ENCODE results near the gene BRI3. TPM values are rescaled to one million over a fixed set of nuclear protein-coding genes. Genes with fewer than 3 reads are reported as not detected.

Gene BRI3
- total and polyA plus RNA-seq, 2 of the 4 experiments (the other 2 are of a cell fraction) = 24.7 to 68.3 TPM

DNA sequence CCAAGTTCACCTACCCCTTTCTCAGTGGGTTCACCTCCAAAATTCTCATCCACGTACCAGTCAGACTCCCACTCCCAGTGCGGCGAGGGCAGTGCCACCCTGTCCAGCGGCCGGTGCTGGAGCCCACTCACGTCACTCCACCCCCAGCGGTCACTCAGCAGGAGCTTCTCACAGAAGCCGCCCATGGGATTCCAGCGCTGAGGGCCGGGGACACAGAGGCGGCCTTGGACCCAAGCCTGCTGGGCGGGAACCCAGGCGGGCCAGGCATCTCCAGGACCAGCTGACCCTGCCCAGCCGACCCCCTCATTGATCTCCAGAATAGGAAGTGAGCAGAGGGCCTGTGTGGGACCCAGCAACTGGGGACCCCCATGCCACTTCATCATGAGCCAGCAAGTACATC is 36.6 kb upstream of the BRI3 start:
- Histone ChIP-seq H3K56ac (ENCODE audit: extremely low read depth, insufficient read depth, low read length) (no peak overlapping the region), H2BK5ac (ENCODE audit: low read depth, low read length, poor library complexity, severe bottlenecking) (no peak overlapping the region), H2AK5ac (ENCODE audit: low read depth, low read length) (no peak overlapping the region), H3K23ac (ENCODE audit: low read depth, low read length) (no peak overlapping the region), H4K91ac (ENCODE audit: insufficient read depth, low read depth, low read length) (no peak overlapping the region), H3K14ac (replicated peaks; ENCODE audit: low read depth, low read length) (no peak overlapping the region), H4K20me1 (ENCODE audit: insufficient read depth, low read length) (no peaks in the 10 kb centered on the region), H4K5ac (ENCODE audit: low read depth, low read length) (no peak overlapping the region), H3K36me3 (ENCODE audit: control insufficient read depth, insufficient read depth, low read length) (peaks cover 17% of the 10 kb centered on the region), H3K4ac (ENCODE audit: low read depth, low read length) (no peak overlapping the region), H3K4me3 (ENCODE audit: insufficient read depth, low read depth, low read length) (no peak overlapping the region), H3K9ac (ENCODE audit: low read depth, low read length) (no peak overlapping the region), H2BK15ac (ENCODE audit: low read depth, low read length) (no peak overlapping the region), H2AFZ (replicated peaks; ENCODE audit: low read length, poor library complexity) (no peak overlapping the region), H3K27ac (ENCODE audit: insufficient read depth, low read length) (no peak overlapping the region), H3K4me1 (ENCODE audit: control insufficient read depth, insufficient read depth, low read length) (no peaks in the 10 kb centered on the region), H4K8ac (ENCODE audit: low read depth in 2 of 2, low read length in 2 of 2) (no peak overlapping the region), H3K4me2 (ENCODE audit: low read depth, low read length) (no peak overlapping the region), H3K18ac (ENCODE audit: low read depth, low read length) (no peak overlapping the region), H3K9me1 (ENCODE audit: insufficient read depth, low read length) (0 out of 2 replicates have a peak, but pooled peaks cover 2% of the 10 kb centered on the region), H2AK9ac (replicated peaks; ENCODE audit: low read depth, low read length, poor library complexity) (no peak overlapping the region), H2BK120ac (ENCODE audit: low read depth, low read length) (no peak overlapping the region), H3K79me1 (ENCODE audit: low read depth in 1 of 2, low read length in 2 of 2) (peaks cover 5 to 8% of the 10 kb centered on the region in 2 experiments; a peak in 3 of 4 replicates), H3K27me3 (ENCODE audit: control insufficient read depth, insufficient read depth, low read length) (no peaks in the 10 kb centered on the region), H2BK20ac (ENCODE audit: low read depth, low read length) (no peak overlapping the region), H3K9me3 (ENCODE audit: control insufficient read depth, insufficient read depth, low read length) (no peaks in the 10 kb centered on the region)
- 94% methylated on average over 6 of the region's 14 CpGs; no CpG with 5 or more reads in 1 of the 2 experiments for WGBS, 2 experiments (ENCODE audit: extremely low coverage in 2 of 2, insufficient read length in 1 of 2)
- TF ChIP-seq RFX5 (IDR thresholded peaks at IDR 0.05; ENCODE audit: low read depth, low read length) = no peak
- TF ChIP-seq, protein P1, sequence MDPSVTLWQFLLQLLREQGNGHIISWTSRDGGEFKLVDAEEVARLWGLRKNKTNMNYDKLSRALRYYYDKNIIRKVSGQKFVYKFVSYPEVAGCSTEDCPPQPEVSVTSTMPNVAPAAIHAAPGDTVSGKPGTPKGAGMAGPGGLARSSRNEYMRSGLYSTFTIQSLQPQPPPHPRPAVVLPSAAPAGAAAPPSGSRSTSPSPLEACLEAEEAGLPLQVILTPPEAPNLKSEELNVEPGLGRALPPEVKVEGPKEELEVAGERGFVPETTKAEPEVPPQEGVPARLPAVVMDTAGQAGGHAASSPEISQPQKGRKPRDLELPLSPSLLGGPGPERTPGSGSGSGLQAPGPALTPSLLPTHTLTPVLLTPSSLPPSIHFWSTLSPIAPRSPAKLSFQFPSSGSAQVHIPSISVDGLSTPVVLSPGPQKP (IDR thresholded peaks at IDR 0.05; ENCODE audit: borderline replicate concordance, low read depth, low read length) = no peak
- TF ChIP-seq CHD1 (IDR thresholded peaks at IDR 0.05; ENCODE audit: low read depth, low read length) = no peak
- no peak for TF ChIP-seq MAFK (IDR thresholded peaks at IDR 0.05; ENCODE audit: low read depth, low read length)
- TF ChIP-seq CEBPB (IDR thresholded peaks at IDR 0.05; ENCODE audit: low read depth, low read length) = no peak
- TF ChIP-seq FOS (IDR thresholded peaks at IDR 0.05; ENCODE audit: low read depth, low read length) = no peak
- TF ChIP-seq, protein P2, sequence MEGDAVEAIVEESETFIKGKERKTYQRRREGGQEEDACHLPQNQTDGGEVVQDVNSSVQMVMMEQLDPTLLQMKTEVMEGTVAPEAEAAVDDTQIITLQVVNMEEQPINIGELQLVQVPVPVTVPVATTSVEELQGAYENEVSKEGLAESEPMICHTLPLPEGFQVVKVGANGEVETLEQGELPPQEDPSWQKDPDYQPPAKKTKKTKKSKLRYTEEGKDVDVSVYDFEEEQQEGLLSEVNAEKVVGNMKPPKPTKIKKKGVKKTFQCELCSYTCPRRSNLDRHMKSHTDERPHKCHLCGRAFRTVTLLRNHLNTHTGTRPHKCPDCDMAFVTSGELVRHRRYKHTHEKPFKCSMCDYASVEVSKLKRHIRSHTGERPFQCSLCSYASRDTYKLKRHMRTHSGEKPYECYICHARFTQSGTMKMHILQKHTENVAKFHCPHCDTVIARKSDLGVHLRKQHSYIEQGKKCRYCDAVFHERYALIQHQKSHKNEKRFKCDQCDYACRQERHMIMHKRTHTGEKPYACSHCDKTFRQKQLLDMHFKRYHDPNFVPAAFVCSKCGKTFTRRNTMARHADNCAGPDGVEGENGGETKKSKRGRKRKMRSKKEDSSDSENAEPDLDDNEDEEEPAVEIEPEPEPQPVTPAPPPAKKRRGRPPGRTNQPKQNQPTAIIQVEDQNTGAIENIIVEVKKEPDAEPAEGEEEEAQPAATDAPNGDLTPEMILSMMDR (conservative IDR thresholded peaks at IDR 0.05; ENCODE audit: low read depth, low read length) = no peak
- no peak for TF ChIP-seq MXI1 (IDR thresholded peaks at IDR 0.05; ENCODE audit: borderline replicate concordance, low read depth, low read length)
- no peak for TF ChIP-seq BHLHE40 (IDR thresholded peaks at IDR 0.05; ENCODE audit: low read depth, low read length)
- no peak for TF ChIP-seq SMC3 (IDR thresholded peaks at IDR 0.05; ENCODE audit: low read depth, low read length)
- TF ChIP-seq POLR2A (IDR thresholded peaks at IDR 0.05; ENCODE audit: low read depth, low read length) = no peak
- TF ChIP-seq RCOR1 (IDR thresholded peaks at IDR 0.05; ENCODE audit: insufficient replicate concordance, low read length) = no peak
- no peak for TF ChIP-seq RAD21 (IDR thresholded peaks at IDR 0.05; ENCODE audit: low read length)
- TF ChIP-seq NFE2L2 (IDR thresholded peaks at IDR 0.05; ENCODE audit: low read depth, low read length) = no peak
- no peak for TF ChIP-seq MAZ (IDR thresholded peaks at IDR 0.05; ENCODE audit: borderline replicate concordance, low read depth, low read length)
- TF ChIP-seq, protein P3, sequence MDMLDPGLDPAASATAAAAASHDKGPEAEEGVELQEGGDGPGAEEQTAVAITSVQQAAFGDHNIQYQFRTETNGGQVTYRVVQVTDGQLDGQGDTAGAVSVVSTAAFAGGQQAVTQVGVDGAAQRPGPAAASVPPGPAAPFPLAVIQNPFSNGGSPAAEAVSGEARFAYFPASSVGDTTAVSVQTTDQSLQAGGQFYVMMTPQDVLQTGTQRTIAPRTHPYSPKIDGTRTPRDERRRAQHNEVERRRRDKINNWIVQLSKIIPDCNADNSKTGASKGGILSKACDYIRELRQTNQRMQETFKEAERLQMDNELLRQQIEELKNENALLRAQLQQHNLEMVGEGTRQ (IDR thresholded peaks at IDR 0.05; ENCODE audit: low read depth, low read length) = no peak
- ATAC-seq (ENCODE audit: low read depth) = no peak
- in situ Hi-C loops (cut with MboI; ENCODE audit: low sequenced_read_pairs) = no loop called here
- intact Hi-C loops (cut with micrococcal nuclease) = no loop called here
- BruUV-seq (replicated peaks) = no TSS peak
- dilution Hi-C loops (cut with HindIII; ENCODE audit: low sequenced_read_pairs, unreplicated experiment) = no loop called here
- CTCF ChIA-PET = no interaction called here
- no peak for DNase-seq
- POLR2A ChIA-PET (ENCODE audit: unreplicated experiment) = no interaction called here

Measured in IMR-90 (cell line).